Fibroblast of upper back skin (primary cell): ENCODE measurements around the gene PRMT3.
"Not testable (repeated sequence)": the region's sequence is repeated elsewhere in the genome, so short reads cannot be mapped to it uniquely, and the experiment has no call there.

Source experiments
- DNase-seq: peaks from one replicate; pipeline ENCODE4 v3.0.0-alpha.2; 2013

The PRMT3 gene

GRCh38 chr11:20457934-20458680 lies 70.6 kb downstream of the PRMT3 start:
- DNase-seq = no peak

GRCh38 chr11:20458905-20459632 lies 71.6 kb downstream of the PRMT3 start:
- no peak for DNase-seq

- no peak for DNase-seq
These were observed 72.3 kb downstream of the PRMT3 start for GRCh38 chr11:20459865-20460264.

GRCh38 chr11:20464518-20464917 lies 77.0 kb downstream of the PRMT3 start:
- no peak for DNase-seq

GRCh38 chr11:20467487-20468185 lies 80.1 kb downstream of the PRMT3 start:
- DNase-seq = no peak

- no peak for DNase-seq
These were observed 82.8 kb downstream of the PRMT3 start for GRCh38 chr11:20470348-20470747.

- DNase-seq = not testable (repeated sequence)
These were observed 84.4 kb downstream of the PRMT3 start for GRCh38 chr11:20471929-20472328.

GRCh38 chr11:20474176-20474881 lies 86.8 kb downstream of the PRMT3 start:
- no peak for DNase-seq

GRCh38 chr11:20474882-20475517 lies 87.5 kb downstream of the PRMT3 start:
- no peak for DNase-seq

GRCh38 chr11:20477418-20478090 lies 90.0 kb downstream of the PRMT3 start:
- DNase-seq = no peak

GRCh38 chr11:20479513-20479912 lies 92.0 kb downstream of the PRMT3 start:
- DNase-seq = no peak

GRCh38 chr11:20483931-20484330 lies 96.4 kb downstream of the PRMT3 start:
- DNase-seq = peak; percentile 1

- DNase-seq = not testable (repeated sequence)
These were observed 96.9 kb downstream of the PRMT3 start for GRCh38 chr11:20484416-20484815.

- no peak for DNase-seq
These were observed 100.8 kb downstream of the PRMT3 start for GRCh38 chr11:20488352-20488751.

GRCh38 chr11:20489948-20490347 lies 102.4 kb downstream of the PRMT3 start:
- DNase-seq = no peak

GRCh38 chr11:20493340-20493739 lies 105.8 kb downstream of the PRMT3 start:
- DNase-seq = no peak

- no peak for DNase-seq
These were observed 109.7 kb downstream of the PRMT3 start for GRCh38 chr11:20497124-20497792.

- DNase-seq = no peak
These were observed 113.7 kb downstream of the PRMT3 start for GRCh38 chr11:20501252-20501651.

- no peak for DNase-seq
These were observed 114.5 kb downstream of the PRMT3 start for GRCh38 chr11:20501971-20502370.

GRCh38 chr11:20511982-20512381 lies 124.5 kb downstream of the PRMT3 start:
- DNase-seq = no peak

- DNase-seq = no peak
These were observed 125.4 kb downstream of the PRMT3 start for GRCh38 chr11:20512869-20513268.
